Fibroblast of mammary gland (primary cell): ENCODE results near the gene RPS6KC1.

Experiments
- DNase-seq: peaks from one replicate; pipeline ENCODE4 v3.0.0-alpha.2; 2010; ENCODE audit warnings: low read depth
- H3K4me3 ChIP-seq: 2 replicates; pipeline ENCODE4 v1.5.1; 2011; ENCODE audit warnings: low read depth, mild to moderate bottlenecking, low read length, moderate library complexity; ENCODE audit not compliant: control insufficient read depth
- CTCF ChIP-seq: conservative IDR thresholded peaks from 2 replicates; pipeline ENCODE4 v1.5.1; 2011; ENCODE audit warnings: low read depth, low read length, inconsistent platforms; ENCODE audit not compliant: control insufficient read depth, insufficient read depth

The RPS6KC1 gene

DNA sequence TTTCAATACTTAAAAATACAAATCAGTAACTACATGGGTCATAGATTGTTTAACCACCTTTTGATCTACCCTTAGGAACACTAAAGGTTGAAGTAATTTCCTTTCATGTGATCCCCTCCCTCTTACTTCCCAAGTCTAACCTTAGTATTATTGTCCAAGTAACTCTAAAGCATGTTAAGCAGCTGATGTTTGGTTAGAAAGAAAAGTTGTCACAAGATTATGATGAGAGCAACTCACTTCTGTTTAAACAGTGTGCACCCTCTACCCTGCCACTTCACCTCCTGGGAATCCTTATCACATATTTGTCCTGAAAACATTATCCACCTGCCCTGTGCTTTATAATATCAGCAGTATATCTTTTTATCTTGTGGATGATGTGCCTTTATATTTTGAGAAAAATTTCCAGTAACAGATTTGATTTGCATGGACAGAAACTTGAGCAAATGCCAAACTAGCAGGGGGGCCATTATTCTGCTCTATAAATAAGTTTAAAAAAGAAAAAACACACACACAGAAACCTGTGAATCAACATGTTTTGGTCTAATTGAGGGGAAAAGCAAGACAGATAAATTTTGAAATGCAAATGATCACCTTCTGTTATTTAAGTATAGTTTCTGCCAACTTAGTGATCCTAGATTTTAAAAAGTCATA, 194.3 kb downstream of the RPS6KC1 start:
- no peak for TF ChIP-seq CTCF
- H3K4me3 ChIP-seq, result no peak overlapping the region
- no peak for DNase-seq

DNA sequence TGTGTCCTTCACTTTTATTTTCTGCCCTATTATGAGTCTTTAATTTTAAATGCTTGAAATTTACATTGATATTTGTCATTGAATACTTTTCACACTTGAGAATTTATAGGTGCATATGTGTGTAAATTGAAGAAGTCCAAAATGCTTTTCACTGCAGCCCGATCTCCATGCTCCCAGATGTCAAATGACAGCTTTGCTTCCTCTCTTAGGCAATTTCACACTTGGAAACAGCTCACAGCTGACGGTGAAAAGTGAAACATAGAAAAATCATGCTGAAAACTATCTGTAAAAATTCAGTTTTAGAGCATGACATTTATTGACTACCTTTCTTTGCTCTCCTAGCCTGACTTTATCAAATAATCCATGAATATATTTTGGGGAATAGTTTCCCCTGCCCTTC, 196.0 kb downstream of the RPS6KC1 start:
- DNase-seq, result no peak
- no peak for TF ChIP-seq CTCF
- H3K4me3 ChIP-seq, result no peak overlapping the region

- no peak for TF ChIP-seq CTCF
- H3K4me3 ChIP-seq, result no peak overlapping the region
- DNase-seq, result no peak
Observed at GRCh38 chr1:213249395-213249794, 198.4 kb downstream of the RPS6KC1 start.

GRCh38 chr1:213250041-213250440, 199.0 kb downstream of the RPS6KC1 start:
- no peak for DNase-seq
- no peak for TF ChIP-seq CTCF
- no peak overlapping the region for H3K4me3 ChIP-seq

DNA sequence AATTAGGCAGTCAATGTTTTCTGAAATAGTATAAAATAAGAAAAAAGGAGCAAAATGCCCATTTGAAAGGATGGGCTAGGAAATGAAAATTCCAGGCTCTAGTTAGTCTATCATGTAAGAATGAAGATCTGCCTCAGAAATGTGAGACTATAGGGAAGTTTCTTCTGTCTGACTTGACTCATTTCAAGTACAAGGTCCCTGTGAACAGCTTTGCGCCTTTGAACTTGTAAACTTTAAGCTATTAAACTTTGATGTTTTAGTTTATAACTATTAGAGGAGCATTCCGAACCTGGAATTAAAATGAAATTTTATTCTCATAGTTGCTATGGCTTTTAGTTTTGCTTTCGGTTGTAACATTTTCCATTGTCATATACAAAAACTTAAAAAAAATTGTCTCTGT, 199.4 kb downstream of the RPS6KC1 start:
- H3K4me3 ChIP-seq, result no peak overlapping the region
- TF ChIP-seq CTCF, result no peak

GRCh38 chr1:213251972-213252371, 200.9 kb downstream of the RPS6KC1 start:
- no peak for TF ChIP-seq CTCF
- H3K4me3 ChIP-seq, result no peak overlapping the region
- DNase-seq, result peak; percentile 14

More for the DNA sequence above, 199.4 kb downstream of the RPS6KC1 start:
- DNase-seq, result no peak
